A549 (cell line): ENCODE results near the gene PASK. TPM values are rescaled to one million over a fixed set of nuclear protein-coding genes. Genes with fewer than 3 reads are reported as not detected.

Experiments
- ATAC-seq, 2 experiments: fragments of 200-7000 bp in 1 of 2; fragments of >200 bp in 1 of 2; cut with Nextera tagmentation in 1 of 2; cut with Tn5 transposase in 1 of 2; 3 replicates each; pipeline versions ENCODE4 v1.8.0 to v1.9.1; 2018 to 2020; ENCODE audit warnings: mild to moderate bottlenecking in 1 of 2, moderate library complexity in 1 of 2
- CTCF ChIA-PET: fragments of 300-600 bp; sonication (Branson Sonifier 250); formaldehyde crosslinking; extraction: SDS; loops from one replicate; lab custom pipeline; 2021; ENCODE audit warnings: antibody characterized with exemption, inconsistent platforms; lab: Yijun Ruan, JAX
- POLR2A ChIA-PET: fragments of 350-600 bp; formaldehyde crosslinking; extraction: SDS; loops from one replicate; lab custom pipeline; 2021; ENCODE audit warnings: antibody characterized with exemption, inconsistent platforms; lab: Yijun Ruan, JAX
- DNase-seq, 2 experiments: peaks; one replicate each; pipeline versions ENCODE4 v3.0.0 to v3.0.0-alpha.2; 2011 to 2016; ENCODE audit warnings: low read depth in 1 of 2, low spot score in 1 of 2
- FAIRE-seq: peaks from 2 replicates; lab custom pipeline; 2011; peaks lifted over from hg19 to GRCh38; lab: Jason Lieb, UNC
- H3K27ac ChIP-seq, 2 experiments: fragments of >200 bp; sonication (Bioruptor Twin); formaldehyde crosslinking; 3 replicates each; pipeline ENCODE4 v1.5.1; 2016 to 2017
- H3K4me1 ChIP-seq: fragments of >200 bp; sonication (Bioruptor Twin); formaldehyde crosslinking; 3 replicates; pipeline ENCODE4 v1.6.1; 2016
- H3K4me2 ChIP-seq: fragments of >200 bp; sonication (Bioruptor Twin); formaldehyde crosslinking; 3 replicates; pipeline ENCODE4 v1.6.1; 2016
- H3K4me3 ChIP-seq: fragments of >200 bp; sonication (Bioruptor Twin); formaldehyde crosslinking; 3 replicates; pipeline ENCODE4 v1.5.1; 2016
- H3K9me3 ChIP-seq: fragments of >200 bp; sonication (Bioruptor Twin); formaldehyde crosslinking; 3 replicates; pipeline ENCODE4 v1.6.1; 2016
- CBX2 ChIP-seq: fragments of 200-600 bp; sonication (generic); IDR thresholded peaks from 2 replicates; pipeline ENCODE4 v1.6.1; 2016; ENCODE audit warnings: low read depth, mild to moderate bottlenecking, borderline replicate concordance
- CEBPB ChIP-seq, 2 experiments: fragments of >200 bp in 1 of 2; sonication (Bioruptor Twin) in 1 of 2; formaldehyde crosslinking in 1 of 2; IDR thresholded peaks; 2 replicates each; pipeline ENCODE4 v1.6.1; 2012 to 2016
- GATA3 ChIP-seq: IDR thresholded peaks from 2 replicates; pipeline ENCODE4 v1.6.1; 2012; ENCODE audit warnings: borderline replicate concordance
- HDAC2 ChIP-seq: fragments of 200-600 bp; sonication (generic); IDR thresholded peaks from 2 replicates; pipeline ENCODE4 v1.6.1; 2016
- HEYL ChIP-seq: fragments of 250-450 bp; sonication (Bioruptor Pico); IDR thresholded peaks from 2 replicates; pipeline ENCODE4 v1.8.0; 2021; ENCODE audit warnings: mild to moderate bottlenecking, moderate library complexity
- HOXB13 ChIP-seq: fragments of 250-450 bp; sonication (Bioruptor Pico); IDR thresholded peaks from 2 replicates; pipeline ENCODE4 v1.5.0; 2020; ENCODE audit warnings: low read depth, mild to moderate bottlenecking, moderate library complexity
- PHF8 ChIP-seq: fragments of 200-600 bp; sonication (generic); IDR thresholded peaks from 2 replicates; pipeline ENCODE4 v1.6.1; 2016; ENCODE audit warnings: low read depth, mild to moderate bottlenecking, antibody characterized with exemption, moderate library complexity, borderline replicate concordance
- RFX5 ChIP-seq: fragments of 450-650 bp; IDR thresholded peaks from 2 replicates; pipeline ENCODE4 v1.7.1; 2014; ENCODE audit warnings: antibody characterized with exemption, mild to moderate bottlenecking, moderate library complexity
- RNF2 ChIP-seq: fragments of 200-600 bp; sonication (generic); IDR thresholded peaks from 2 replicates; pipeline ENCODE4 v1.6.1; 2016; ENCODE audit warnings: low read depth, mild to moderate bottlenecking, antibody characterized with exemption, moderate library complexity, borderline replicate concordance
- TFCP2L1 ChIP-seq: fragments of 250-450 bp; sonication (Bioruptor Pico); IDR thresholded peaks from 2 replicates; pipeline ENCODE4 v1.5.0; 2021; ENCODE audit warnings: mild to moderate bottlenecking
- ZSCAN20 ChIP-seq: fragments of 250-450 bp; sonication (Bioruptor Pico); IDR thresholded peaks from 2 replicates; pipeline ENCODE4 v1.8.0; 2022; ENCODE audit warnings: mild to moderate bottlenecking, moderate library complexity
- WGBS: methylation state at CpG from one replicate; pipeline ENCODE4 v1.1.6; 2017; ENCODE audit errors: missing lambda C conversion rate; 5-methylcytosine and 5-hydroxymethylcytosine counted together
- polyA plus RNA-seq, 4 experiments: library from polyadenylated mRNA; depleted of rRNA in 3 of 4; stranded (reverse); fragments of >200 nt; fragmentation: RNase III in 1 of 4; extraction: RNeasy Plus Mini Kit Qiagen cat#74134 plus additional on column Dnase treatment in 1 of 4; gene quantifications; 2 replicates in 3 of 4; 3 replicates in 1 of 4; pipeline ENCODE4 v1.2.3, GENCODE V29; 2011 to 2017
- TF ChIP-seq, protein P1 (sequence below): fragments of 150-350 bp; IDR thresholded peaks from 2 replicates; pipeline ENCODE4 v1.6.1; 2014; ENCODE audit warnings: low read depth, mild to moderate bottlenecking, low read length
- TF ChIP-seq, protein P2 (sequence below): fragments of >200 bp; sonication (Bioruptor Twin); formaldehyde crosslinking; IDR thresholded peaks from 2 replicates; pipeline ENCODE4 v1.6.1; 2016
- TF ChIP-seq, protein P3 (sequence below): fragments of >200 bp; sonication (Bioruptor Twin); formaldehyde crosslinking; IDR thresholded peaks from 3 replicates; pipeline ENCODE4 v1.5.1; 2016
- TF ChIP-seq, protein P4 (sequence below): fragments of 250-450 bp; sonication (Bioruptor Pico); IDR thresholded peaks from 2 replicates; pipeline ENCODE4 v1.5.0; 2020; ENCODE audit warnings: low read depth, mild to moderate bottlenecking, moderate library complexity
- TF ChIP-seq, protein P5 (sequence below): IDR thresholded peaks from 2 replicates; pipeline ENCODE4 v1.6.1; 2012

The PASK gene
- polyA plus RNA-seq, 2 of the 4 experiments (the other 2 are of a cell fraction): 7.4 to 12.4 TPM

DNA sequence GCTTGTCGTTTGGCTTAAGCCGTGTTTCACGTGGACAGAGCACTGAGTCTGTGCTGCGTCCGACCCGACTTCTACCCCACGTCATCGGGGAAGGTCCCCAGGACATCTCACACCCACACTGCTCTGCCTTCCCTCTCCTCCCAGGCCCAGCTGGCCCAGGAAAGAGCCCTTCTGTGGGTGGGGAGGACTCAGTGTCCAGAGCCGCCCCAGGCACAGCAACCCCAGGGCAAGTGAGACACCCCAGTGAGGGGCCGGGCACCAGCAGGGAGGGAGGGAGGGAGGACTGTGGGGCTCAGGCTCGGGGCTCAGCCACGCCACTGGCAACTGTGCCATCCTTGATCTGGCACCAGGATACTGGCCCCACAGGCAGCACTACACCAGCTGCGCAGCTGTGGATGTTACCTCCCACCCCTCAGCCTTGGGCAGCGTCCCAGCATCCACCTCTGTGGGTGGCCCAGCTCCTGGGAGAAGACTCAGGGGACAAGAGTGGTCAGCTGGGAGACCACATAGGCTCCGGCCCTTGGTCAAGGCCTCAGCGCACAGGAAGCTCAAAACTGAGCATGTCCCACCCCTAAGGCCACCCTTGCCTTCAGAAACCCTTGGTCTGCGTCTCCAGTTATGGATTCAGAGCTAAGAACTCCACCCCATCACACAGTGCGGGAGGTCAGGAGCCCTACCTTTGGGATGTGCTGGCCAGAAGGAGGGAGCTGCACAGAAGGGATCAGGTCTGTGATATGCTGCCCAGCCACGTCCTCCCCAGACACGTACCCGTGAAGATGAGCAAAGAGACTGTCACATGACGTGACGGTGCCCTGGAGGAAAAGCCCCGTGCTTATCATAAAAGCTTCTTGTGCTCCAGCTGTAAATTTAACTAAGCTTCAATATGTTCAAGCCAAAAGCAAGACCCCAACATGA, 11.7 kb downstream of the PASK start (continued):
- TF ChIP-seq, protein P1, sequence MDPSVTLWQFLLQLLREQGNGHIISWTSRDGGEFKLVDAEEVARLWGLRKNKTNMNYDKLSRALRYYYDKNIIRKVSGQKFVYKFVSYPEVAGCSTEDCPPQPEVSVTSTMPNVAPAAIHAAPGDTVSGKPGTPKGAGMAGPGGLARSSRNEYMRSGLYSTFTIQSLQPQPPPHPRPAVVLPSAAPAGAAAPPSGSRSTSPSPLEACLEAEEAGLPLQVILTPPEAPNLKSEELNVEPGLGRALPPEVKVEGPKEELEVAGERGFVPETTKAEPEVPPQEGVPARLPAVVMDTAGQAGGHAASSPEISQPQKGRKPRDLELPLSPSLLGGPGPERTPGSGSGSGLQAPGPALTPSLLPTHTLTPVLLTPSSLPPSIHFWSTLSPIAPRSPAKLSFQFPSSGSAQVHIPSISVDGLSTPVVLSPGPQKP: no peak
- no peak for TF ChIP-seq HDAC2

DNA sequence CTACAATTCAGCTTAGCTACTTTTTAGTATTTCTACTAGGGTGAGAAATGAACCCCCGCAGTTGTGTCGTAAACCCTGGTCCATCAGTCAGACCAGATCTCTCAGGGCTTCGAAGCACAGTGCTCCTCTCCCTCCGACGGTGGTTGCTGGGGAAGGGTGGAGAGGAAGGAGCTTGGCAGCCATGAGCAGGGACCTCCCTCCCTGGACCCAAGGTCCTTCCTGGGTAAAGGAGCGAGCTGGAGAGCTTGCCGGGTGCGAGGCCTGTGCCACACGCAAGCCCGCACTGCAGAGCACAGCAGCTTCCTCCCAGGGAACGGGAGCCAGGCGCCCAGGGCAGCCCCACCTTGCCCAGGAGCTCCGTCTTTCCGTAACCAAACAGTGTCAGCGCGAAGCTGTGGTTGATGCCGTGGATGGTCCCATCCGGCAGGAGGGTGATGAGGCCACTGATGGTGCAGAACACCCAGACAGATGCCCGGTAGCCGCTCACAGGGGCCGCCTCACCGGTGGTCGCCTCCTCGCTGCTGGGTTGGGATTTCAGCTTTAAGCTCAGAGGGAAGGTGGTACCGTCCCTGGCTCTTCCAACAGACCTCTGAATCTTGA, 12.5 kb downstream of the PASK start:
- ATAC-seq (0 out of 6 replicates have a peak, but pooled peaks of 1 of the 2 experiments have one; percentile 13), DNase-seq (no peak), FAIRE-seq (no peak)
- Histone ChIP-seq H3K4me2 (no peak overlapping the region), H3K4me1 (no peaks in the 10 kb centered on the region), H3K4me3 (no peak overlapping the region), H3K27ac (no peak overlapping the region), H3K9me3 (no peaks in the 10 kb centered on the region)
- 88% methylated on average over 25 of the region's 25 CpGs for WGBS
- ChIA-PET POLR2A (interaction anchor here (1.2 kb wide), 1 partner anchor 34 kb away, joined by 4 read pairs; the partner anchor contains the start of gene MTERF4), CTCF (interaction anchor here (1.3 to 1.5 kb wide), 3 partner anchors 13 to 222 kb away, joined by 3 to 4 read pairs (median 3); no protein-coding TSS in a partner anchor)
- TF ChIP-seq, protein P2, sequence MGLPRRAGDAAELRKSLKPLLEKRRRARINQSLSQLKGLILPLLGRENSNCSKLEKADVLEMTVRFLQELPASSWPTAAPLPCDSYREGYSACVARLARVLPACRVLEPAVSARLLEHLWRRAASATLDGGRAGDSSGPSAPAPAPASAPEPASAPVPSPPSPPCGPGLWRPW: no peak
- TF ChIP-seq, protein P3, sequence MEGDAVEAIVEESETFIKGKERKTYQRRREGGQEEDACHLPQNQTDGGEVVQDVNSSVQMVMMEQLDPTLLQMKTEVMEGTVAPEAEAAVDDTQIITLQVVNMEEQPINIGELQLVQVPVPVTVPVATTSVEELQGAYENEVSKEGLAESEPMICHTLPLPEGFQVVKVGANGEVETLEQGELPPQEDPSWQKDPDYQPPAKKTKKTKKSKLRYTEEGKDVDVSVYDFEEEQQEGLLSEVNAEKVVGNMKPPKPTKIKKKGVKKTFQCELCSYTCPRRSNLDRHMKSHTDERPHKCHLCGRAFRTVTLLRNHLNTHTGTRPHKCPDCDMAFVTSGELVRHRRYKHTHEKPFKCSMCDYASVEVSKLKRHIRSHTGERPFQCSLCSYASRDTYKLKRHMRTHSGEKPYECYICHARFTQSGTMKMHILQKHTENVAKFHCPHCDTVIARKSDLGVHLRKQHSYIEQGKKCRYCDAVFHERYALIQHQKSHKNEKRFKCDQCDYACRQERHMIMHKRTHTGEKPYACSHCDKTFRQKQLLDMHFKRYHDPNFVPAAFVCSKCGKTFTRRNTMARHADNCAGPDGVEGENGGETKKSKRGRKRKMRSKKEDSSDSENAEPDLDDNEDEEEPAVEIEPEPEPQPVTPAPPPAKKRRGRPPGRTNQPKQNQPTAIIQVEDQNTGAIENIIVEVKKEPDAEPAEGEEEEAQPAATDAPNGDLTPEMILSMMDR: no peak
- TF ChIP-seq GATA3: no peak
- no peak for TF ChIP-seq RFX5
- no peak for TF ChIP-seq ZSCAN20
- TF ChIP-seq, protein P4, sequence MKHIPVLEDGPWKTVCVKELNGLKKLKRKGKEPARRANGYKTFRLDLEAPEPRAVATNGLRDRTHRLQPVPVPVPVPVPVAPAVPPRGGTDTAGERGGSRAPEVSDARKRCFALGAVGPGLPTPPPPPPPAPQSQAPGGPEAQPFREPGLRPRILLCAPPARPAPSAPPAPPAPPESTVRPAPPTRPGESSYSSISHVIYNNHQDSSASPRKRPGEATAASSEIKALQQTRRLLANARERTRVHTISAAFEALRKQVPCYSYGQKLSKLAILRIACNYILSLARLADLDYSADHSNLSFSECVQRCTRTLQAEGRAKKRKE (CRISPR knock-in tag): no peak
- TF ChIP-seq, protein P5, sequence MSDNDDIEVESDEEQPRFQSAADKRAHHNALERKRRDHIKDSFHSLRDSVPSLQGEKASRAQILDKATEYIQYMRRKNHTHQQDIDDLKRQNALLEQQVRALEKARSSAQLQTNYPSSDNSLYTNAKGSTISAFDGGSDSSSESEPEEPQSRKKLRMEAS: no peak
- no peak for TF ChIP-seq TFCP2L1 (CRISPR knock-in tag)
- no peak for TF ChIP-seq PHF8
- TF ChIP-seq HEYL (CRISPR knock-in tag): no peak
- TF ChIP-seq HOXB13 (CRISPR knock-in tag): no peak
- TF ChIP-seq HDAC2: no peak
- no peak for TF ChIP-seq CBX2
- no peak for TF ChIP-seq RNF2
- TF ChIP-seq, protein P1: no peak
- TF ChIP-seq CEBPB (IDR thresholded peaks at IDR 0.05): no peak
- TF ChIP-seq, all 56 proteins: peak for 0
